Choroid plexus epithelial cell (primary cell): ENCODE measurements around the gene PIGL.

ENCODE experiments used
- DNase-seq: peaks from one replicate; pipeline ENCODE4 v3.0.0-alpha.2; 2010; ENCODE audit warnings: low read depth
- H3K4me3 ChIP-seq: 2 replicates; pipeline ENCODE4 v1.5.1; 2011; ENCODE audit warnings: low read depth, mild to moderate bottlenecking, control low read depth, low read length, moderate library complexity
- TF ChIP-seq, protein P1 (sequence below): conservative IDR thresholded peaks from 2 replicates; pipeline ENCODE4 v1.5.1; 2011; ENCODE audit warnings: low read depth, mild to moderate bottlenecking, control low read depth, inconsistent platforms, low read length, moderate library complexity

The PIGL gene

DNA sequence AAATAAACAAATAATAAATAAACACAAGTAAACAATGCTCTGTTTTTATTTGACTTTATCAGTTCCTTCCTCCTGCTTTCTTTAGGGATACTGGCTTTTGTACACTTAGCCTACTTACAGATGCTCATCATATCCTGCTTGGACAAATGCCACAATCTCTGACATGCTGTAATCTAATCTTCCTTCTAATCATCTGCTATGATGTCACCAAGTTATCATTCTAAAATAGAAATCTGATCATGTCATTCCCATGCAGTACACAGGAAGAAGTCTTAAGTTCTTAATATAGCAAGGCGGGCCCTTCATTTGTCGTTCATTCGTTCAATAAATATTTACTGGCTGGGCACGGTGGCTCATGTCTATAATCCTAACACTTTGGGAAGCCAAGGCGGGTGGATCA lies 154.7 kb downstream of the PIGL start:
- H3K4me3 ChIP-seq = no peak overlapping the region
- TF ChIP-seq, protein P1, sequence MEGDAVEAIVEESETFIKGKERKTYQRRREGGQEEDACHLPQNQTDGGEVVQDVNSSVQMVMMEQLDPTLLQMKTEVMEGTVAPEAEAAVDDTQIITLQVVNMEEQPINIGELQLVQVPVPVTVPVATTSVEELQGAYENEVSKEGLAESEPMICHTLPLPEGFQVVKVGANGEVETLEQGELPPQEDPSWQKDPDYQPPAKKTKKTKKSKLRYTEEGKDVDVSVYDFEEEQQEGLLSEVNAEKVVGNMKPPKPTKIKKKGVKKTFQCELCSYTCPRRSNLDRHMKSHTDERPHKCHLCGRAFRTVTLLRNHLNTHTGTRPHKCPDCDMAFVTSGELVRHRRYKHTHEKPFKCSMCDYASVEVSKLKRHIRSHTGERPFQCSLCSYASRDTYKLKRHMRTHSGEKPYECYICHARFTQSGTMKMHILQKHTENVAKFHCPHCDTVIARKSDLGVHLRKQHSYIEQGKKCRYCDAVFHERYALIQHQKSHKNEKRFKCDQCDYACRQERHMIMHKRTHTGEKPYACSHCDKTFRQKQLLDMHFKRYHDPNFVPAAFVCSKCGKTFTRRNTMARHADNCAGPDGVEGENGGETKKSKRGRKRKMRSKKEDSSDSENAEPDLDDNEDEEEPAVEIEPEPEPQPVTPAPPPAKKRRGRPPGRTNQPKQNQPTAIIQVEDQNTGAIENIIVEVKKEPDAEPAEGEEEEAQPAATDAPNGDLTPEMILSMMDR = no peak
- DNase-seq = peak; percentile 94

DNA sequence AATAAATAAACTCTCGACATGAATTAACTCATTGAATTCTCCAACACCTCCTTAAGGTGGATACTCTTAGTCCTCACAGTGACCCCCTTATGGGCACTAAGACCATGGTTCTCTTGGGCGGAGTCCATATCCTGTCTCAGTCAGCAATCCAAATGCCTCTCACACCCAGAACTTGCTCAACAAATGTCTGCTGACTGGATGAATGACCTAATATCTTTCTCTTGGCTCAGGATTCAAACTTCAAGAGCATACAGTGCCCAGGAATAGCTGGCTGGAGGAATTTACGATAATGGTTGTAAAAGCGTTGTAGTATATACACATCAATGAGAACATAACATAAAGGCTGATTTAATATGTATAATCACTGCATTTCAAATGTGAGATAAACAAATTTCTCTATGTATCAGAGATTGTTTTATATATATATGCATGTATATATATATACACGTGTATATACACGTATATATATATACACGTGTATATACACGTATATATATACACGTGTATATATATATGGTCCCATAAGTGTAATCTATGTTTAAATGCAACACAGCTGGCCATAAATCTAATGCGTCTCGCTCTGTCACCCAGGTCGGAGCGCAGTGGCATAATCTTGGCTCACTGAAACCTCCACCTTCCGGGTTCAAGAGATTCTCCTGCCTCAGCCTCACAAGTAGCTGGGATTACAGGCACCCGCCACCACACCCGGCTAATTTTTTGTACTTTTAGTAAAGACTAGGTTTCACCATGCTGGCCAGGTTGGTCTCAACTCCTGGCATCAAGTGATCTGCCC lies 157.3 kb downstream of the PIGL start:
- TF ChIP-seq, protein P1 = no peak
- H3K4me3 ChIP-seq = no peak overlapping the region
- DNase-seq = peak; percentile 90
